Cardiac muscle cell (in vitro differentiated cells and primary cell): ENCODE data around the gene TCP11L2. TPM values are rescaled to one million over a fixed set of nuclear protein-coding genes. Genes with fewer than 3 reads are reported as not detected.

Experiments used
- DNase-seq, 2 donors: peaks; one replicate each; pipeline versions ENCODE4 v3.0.0 to v3.0.0-alpha.2; 2010 to 2017; ENCODE audit warnings: low read depth in 1 of 2, low spot score in 1 of 2
- H3K27ac ChIP-seq: fragments of 200-600 bp; sonication (generic); 2 replicates; pipeline ENCODE4 v1.5.1; 2016
- H3K27me3 ChIP-seq: fragments of 200-600 bp; sonication (generic); 2 replicates; pipeline ENCODE4 v1.6.0; 2016; ENCODE audit warnings: control low read depth
- H3K36me3 ChIP-seq: fragments of 200-600 bp; sonication (generic); 2 replicates; pipeline ENCODE4 v1.5.1; 2016; ENCODE audit warnings: control low read depth
- H3K4me1 ChIP-seq: fragments of 200-600 bp; sonication (generic); 2 replicates; pipeline ENCODE4 v1.8.1; 2017; ENCODE audit warnings: low read depth, mild to moderate bottlenecking, mixed run types
- H3K4me3 ChIP-seq: fragments of 200-600 bp; sonication (generic); 2 replicates; pipeline ENCODE4 v1.5.1; 2016; ENCODE audit warnings: mild to moderate bottlenecking
- H3K9me3 ChIP-seq: fragments of 200-600 bp; sonication (generic); 2 replicates; pipeline ENCODE4 v1.5.1; 2017; ENCODE audit warnings: low read depth, mild to moderate bottlenecking, control low read depth
- polyA plus RNA-seq: library from polyadenylated mRNA; unstranded; fragments of >200 nt; fragmentation: Nextera tagmentation; extraction: Ambion mirVana; gene quantifications from 2 replicates; pipeline ENCODE4 v1.2.1, GENCODE V29; 2016
- total RNA-seq: library from RNA; depleted of rRNA; stranded (reverse); fragments of >200 nt; gene quantifications from 2 replicates; pipeline ENCODE4 v1.2.3, GENCODE V29; 2016
- TF ChIP-seq, protein P1 (sequence below): IDR thresholded peaks from 2 replicates; pipeline ENCODE4 v1.5.1; 2012; ENCODE audit warnings: low read depth, mild to moderate bottlenecking, low read length

The TCP11L2 gene
- total and polyA plus RNA-seq, 2 experiments from 2014 or later = 9.0 to 22.1 TPM

- TF ChIP-seq, protein P1, sequence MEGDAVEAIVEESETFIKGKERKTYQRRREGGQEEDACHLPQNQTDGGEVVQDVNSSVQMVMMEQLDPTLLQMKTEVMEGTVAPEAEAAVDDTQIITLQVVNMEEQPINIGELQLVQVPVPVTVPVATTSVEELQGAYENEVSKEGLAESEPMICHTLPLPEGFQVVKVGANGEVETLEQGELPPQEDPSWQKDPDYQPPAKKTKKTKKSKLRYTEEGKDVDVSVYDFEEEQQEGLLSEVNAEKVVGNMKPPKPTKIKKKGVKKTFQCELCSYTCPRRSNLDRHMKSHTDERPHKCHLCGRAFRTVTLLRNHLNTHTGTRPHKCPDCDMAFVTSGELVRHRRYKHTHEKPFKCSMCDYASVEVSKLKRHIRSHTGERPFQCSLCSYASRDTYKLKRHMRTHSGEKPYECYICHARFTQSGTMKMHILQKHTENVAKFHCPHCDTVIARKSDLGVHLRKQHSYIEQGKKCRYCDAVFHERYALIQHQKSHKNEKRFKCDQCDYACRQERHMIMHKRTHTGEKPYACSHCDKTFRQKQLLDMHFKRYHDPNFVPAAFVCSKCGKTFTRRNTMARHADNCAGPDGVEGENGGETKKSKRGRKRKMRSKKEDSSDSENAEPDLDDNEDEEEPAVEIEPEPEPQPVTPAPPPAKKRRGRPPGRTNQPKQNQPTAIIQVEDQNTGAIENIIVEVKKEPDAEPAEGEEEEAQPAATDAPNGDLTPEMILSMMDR = no peak
- H3K36me3 ChIP-seq = peaks cover 9% of the 10 kb centered on the region
Measured at GRCh38 chr12:106333010-106333409, 30.5 kb downstream of the TCP11L2 start.

GRCh38 chr12:106333756-106334155, 31.2 kb downstream of the TCP11L2 start:
- DNase-seq = no peak
- Histone ChIP-seq H3K4me1 (no peaks in the 10 kb centered on the region), H3K36me3 (peaks cover 9% of the 10 kb centered on the region), H3K4me3 (no peak overlapping the region), H3K27ac (no peak overlapping the region), H3K9me3 (no peaks in the 10 kb centered on the region), H3K27me3 (no peaks in the 10 kb centered on the region)
- TF ChIP-seq, protein P1 = no peak

More at GRCh38 chr12:106333010-106333409, 30.5 kb downstream of the TCP11L2 start:
- Histone ChIP-seq H3K4me3 (no peak overlapping the region), H3K27ac (no peak overlapping the region), H3K9me3 (no peaks in the 10 kb centered on the region), H3K4me1 (no peaks in the 10 kb centered on the region), H3K27me3 (no peaks in the 10 kb centered on the region)
- no peak for DNase-seq

DNA sequence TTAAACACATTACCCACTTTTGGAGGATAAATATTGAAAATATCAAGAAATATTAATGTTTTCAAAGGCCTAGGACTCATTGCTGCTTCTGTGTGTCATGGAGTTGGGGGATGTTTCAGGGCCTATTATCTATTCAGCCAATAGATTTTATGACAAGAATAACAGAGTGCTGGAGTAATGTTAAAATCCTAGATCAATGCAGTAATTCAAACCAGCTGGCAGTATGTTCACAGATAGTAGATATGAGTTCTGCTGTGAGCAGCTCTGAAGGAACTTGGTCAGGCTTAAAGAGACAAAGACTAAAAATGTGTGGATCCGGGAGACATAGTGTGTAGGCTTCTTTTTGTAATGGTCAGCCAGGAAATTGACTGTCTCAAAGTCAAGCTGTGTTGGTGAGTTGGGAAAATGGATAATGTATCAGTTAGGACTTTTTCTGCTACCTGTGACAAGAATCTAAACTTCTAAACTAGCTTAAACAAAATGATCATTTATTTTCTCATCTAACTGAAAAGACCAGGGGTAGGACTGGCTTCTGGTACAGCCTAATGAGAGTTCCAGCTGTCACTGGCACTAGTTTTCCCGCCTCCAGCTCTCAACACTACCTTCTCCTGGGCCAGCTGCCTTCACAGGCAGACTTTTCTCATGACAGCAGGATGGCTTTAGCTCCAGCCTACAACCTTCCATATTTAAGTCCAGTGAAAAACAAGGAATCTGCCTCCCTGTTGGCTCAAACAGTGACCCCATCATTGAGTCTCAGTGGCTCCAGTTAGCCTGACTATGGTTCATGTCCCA, 38.7 kb downstream of the TCP11L2 start:
- Histone ChIP-seq H3K27me3 (no peaks in the 10 kb centered on the region), H3K27ac (peak overlapping the region; percentile 81), H3K9me3 (no peaks in the 10 kb centered on the region), H3K36me3 (no peaks in the 10 kb centered on the region), H3K4me3 (no peak overlapping the region), H3K4me1 (peaks cover 45% of the 10 kb centered on the region)
- peak in 1 of 2 donors; percentile 31 for DNase-seq
- TF ChIP-seq, protein P1 = no peak

- peak; percentile 71 to 75 for DNase-seq
- Histone ChIP-seq H3K4me1 (peaks cover 45% of the 10 kb centered on the region), H3K9me3 (no peaks in the 10 kb centered on the region), H3K36me3 (peaks cover 7% of the 10 kb centered on the region), H3K4me3 (no peak overlapping the region), H3K27ac (peak overlapping the region; percentile 81), H3K27me3 (no peaks in the 10 kb centered on the region)
- TF ChIP-seq, protein P1 = no peak
Measured at GRCh38 chr12:106342397-106343213, 40.1 kb downstream of the TCP11L2 start.

DNA sequence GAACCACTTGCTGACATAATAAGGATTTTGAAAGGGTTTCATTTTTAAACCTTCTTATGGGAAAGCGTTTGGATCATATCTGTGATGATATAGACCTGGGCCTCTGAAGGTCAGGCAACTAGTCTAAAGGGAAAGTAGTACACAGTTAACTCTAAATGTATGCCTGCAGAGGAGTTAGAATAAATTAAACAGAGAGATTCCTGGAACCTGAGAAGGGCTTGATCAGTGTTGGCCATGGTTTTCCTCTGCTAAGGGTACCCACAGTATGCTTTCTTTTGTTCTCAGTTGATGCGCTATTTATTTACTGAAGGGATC, 40.6 kb downstream of the TCP11L2 start:
- Histone ChIP-seq H3K36me3 (peaks cover 7% of the 10 kb centered on the region), H3K4me1 (peaks cover 45% of the 10 kb centered on the region), H3K9me3 (no peaks in the 10 kb centered on the region), H3K27ac (peak overlapping the region; percentile 81), H3K27me3 (no peaks in the 10 kb centered on the region), H3K4me3 (no peak overlapping the region)
- TF ChIP-seq, protein P1 = no peak
- DNase-seq = no peak
